Activated CD4-positive, alpha-beta T cell treated with anti-CD3 and anti-CD28 coated beads, Interleukin-2, amount 50 U/mL, for 4 hours (primary cell): ENCODE results near the gene MEGF6.
A peak's percentile ranks its signal among the peaks of the same experiment; 100 is the strongest.

ENCODE experiments used
- DNase-seq, 2 experiments: peaks; one replicate each; pipeline ENCODE4 v3.0.0-alpha.2; 2020

Gene MEGF6

GRCh38 chr1:3453203-3453761, 158.0 kb downstream of the MEGF6 start:
- DNase-seq = peak; percentile 64 to 69

- DNase-seq = no peak
Observed at GRCh38 chr1:3452866-3453175, 158.5 kb downstream of the MEGF6 start.

- no peak for DNase-seq
Observed at GRCh38 chr1:3451994-3452865, 159.1 kb downstream of the MEGF6 start.

- no peak for DNase-seq
Observed at GRCh38 chr1:3450983-3451382, 160.3 kb downstream of the MEGF6 start.

GRCh38 chr1:3450202-3450863, 161.0 kb downstream of the MEGF6 start:
- no peak for DNase-seq

GRCh38 chr1:3444736-3445135, 166.6 kb downstream of the MEGF6 start:
- no peak for DNase-seq

- DNase-seq = no peak
Observed at GRCh38 chr1:3444298-3444697, 167.0 kb downstream of the MEGF6 start.

GRCh38 chr1:3443807-3444206, 167.5 kb downstream of the MEGF6 start:
- DNase-seq = no peak

- no peak for DNase-seq
Observed at GRCh38 chr1:3442901-3443300, 168.4 kb downstream of the MEGF6 start.

- DNase-seq = no peak
Observed at GRCh38 chr1:3442331-3442730, 169.0 kb downstream of the MEGF6 start.

GRCh38 chr1:3441880-3442279, 169.4 kb downstream of the MEGF6 start:
- no peak for DNase-seq

- no peak for DNase-seq
Observed at GRCh38 chr1:3441410-3441847, 169.9 kb downstream of the MEGF6 start.

GRCh38 chr1:3440711-3441409, 170.4 kb downstream of the MEGF6 start:
- DNase-seq = no peak

GRCh38 chr1:3440300-3440681, 171.0 kb downstream of the MEGF6 start:
- no peak for DNase-seq
